WERI-Rb-1 (cell line): Measurements from ENCODE around the gene ADIRF.

Source experiments
- DNase-seq: peaks from one replicate; pipeline ENCODE4 v3.0.0-alpha.2; 2020
- H3K27ac ChIP-seq: fragments of 250-450 bp; sonication (Bioruptor Pico); 2 replicates; pipeline ENCODE4 v1.5.1; 2020; ENCODE audit warnings: mild to moderate bottlenecking, moderate library complexity
- H3K27me3 ChIP-seq: fragments of 250-450 bp; sonication (Bioruptor Pico); 2 replicates; pipeline ENCODE4 v1.5.1; 2021; ENCODE audit warnings: mild to moderate bottlenecking, low read depth, moderate library complexity; ENCODE audit not compliant: insufficient read depth, severe bottlenecking
- H3K36me3 ChIP-seq: fragments of 250-450 bp; sonication (Bioruptor Pico); 2 replicates; pipeline ENCODE4 v1.5.1; 2020; ENCODE audit warnings: mild to moderate bottlenecking, moderate library complexity
- H3K4me3 ChIP-seq: 2 replicates; pipeline ENCODE4 v1.5.1; 2011; ENCODE audit warnings: low read depth, mild to moderate bottlenecking, control low read depth, low read length
- H3K9me3 ChIP-seq: fragments of 250-450 bp; sonication (Bioruptor Pico); 2 replicates; pipeline ENCODE4 v1.5.1; 2021; ENCODE audit warnings: mild to moderate bottlenecking, moderate library complexity; ENCODE audit not compliant: severe bottlenecking
- TF ChIP-seq, protein P1 (sequence below): IDR thresholded peaks from 2 replicates; pipeline ENCODE4 v1.5.1; 2011; ENCODE audit warnings: low read depth, mild to moderate bottlenecking, control low read depth, inconsistent platforms, low read length

ADIRF gene

DNA sequence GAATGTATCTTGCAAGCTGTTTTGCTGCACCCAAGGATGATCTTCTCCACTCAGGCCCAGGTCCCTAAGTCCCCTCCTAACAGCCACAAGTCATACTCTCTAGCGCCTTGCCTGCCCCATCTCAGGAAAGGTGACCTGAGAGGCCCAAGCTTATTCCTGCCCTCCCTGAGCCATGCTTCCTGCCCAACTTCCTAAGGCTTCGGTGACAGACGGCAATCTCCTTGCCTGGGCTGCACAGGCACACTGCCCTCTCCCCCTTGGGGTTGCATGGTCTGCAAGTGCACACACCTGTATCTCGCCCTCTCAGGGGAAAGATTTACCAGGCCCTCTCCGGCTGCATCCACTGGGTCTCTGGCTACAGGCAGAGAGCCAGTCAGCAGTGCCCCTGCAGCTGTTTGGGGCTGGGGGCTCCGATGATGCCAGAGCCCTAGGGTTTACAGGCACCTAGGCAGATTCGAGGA lies 771 bp upstream of the ADIRF start:
- TF ChIP-seq, protein P1, sequence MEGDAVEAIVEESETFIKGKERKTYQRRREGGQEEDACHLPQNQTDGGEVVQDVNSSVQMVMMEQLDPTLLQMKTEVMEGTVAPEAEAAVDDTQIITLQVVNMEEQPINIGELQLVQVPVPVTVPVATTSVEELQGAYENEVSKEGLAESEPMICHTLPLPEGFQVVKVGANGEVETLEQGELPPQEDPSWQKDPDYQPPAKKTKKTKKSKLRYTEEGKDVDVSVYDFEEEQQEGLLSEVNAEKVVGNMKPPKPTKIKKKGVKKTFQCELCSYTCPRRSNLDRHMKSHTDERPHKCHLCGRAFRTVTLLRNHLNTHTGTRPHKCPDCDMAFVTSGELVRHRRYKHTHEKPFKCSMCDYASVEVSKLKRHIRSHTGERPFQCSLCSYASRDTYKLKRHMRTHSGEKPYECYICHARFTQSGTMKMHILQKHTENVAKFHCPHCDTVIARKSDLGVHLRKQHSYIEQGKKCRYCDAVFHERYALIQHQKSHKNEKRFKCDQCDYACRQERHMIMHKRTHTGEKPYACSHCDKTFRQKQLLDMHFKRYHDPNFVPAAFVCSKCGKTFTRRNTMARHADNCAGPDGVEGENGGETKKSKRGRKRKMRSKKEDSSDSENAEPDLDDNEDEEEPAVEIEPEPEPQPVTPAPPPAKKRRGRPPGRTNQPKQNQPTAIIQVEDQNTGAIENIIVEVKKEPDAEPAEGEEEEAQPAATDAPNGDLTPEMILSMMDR, result no peak
- Histone ChIP-seq H3K9me3 (no peaks in the 10 kb centered on the region), H3K4me3 (no peak overlapping the region), H3K27ac (no peak overlapping the region; the same call in 1 of the 2 replicates), H3K27me3 (no peaks in the 10 kb centered on the region), H3K36me3 (no peaks in the 10 kb centered on the region)
- no peak for DNase-seq

DNA sequence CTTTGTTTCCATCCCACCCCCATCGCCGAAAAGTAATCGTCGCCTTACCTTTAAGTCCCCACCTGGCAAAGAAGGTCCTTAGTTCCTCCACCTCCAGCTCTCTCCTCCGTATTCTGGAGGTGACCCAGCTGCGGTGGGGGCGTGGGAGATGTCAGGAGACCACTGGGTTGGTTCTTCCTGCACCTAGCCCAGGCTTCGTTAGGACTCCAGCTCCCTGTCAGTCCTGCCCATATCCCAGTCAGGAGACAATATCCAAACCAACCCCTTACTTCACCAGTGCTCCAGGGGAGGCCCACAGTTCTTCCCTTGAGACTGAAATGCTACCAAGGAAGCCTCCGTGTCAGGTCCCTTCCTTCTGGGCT lies 693 bp downstream of the ADIRF start:
- DNase-seq, result no peak
- Histone ChIP-seq H3K27me3 (no peaks in the 10 kb centered on the region), H3K4me3 (no peak overlapping the region), H3K9me3 (no peaks in the 10 kb centered on the region), H3K27ac (no peak overlapping the region), H3K36me3 (no peaks in the 10 kb centered on the region)
- TF ChIP-seq, protein P1, result no peak

DNA sequence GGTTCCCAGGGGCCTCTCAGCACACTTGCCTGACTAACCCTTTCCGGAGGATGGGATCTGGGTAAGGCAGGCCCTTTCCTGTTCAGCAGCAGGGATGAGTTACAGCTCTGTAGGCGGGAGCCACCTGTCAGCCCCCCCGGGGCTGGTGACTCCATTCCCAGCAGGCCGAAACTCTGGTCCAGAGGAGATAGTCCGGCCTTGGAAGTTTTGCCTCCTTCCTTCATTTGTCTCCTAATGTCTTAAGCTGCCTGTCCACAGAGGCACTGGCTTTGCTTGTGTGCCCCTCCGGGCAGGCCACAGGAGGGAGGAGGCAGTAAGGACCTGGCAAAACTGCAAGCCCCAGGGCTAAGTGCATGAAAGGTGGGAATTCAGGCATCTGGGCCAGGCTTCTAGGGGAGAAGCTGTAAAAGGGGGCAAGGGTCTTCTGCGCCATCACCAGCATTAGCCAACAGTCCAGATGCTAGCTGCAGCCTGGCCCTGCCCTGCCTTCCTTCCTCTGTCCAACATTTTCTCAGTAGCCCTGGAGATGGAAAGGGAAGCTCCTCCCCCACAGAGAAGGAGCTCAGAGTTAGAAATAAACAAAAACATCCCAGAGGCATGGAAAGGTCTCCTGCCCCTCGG lies 1.2 kb downstream of the ADIRF start:
- TF ChIP-seq, protein P1, result no peak
- Histone ChIP-seq H3K27ac (no peak overlapping the region), H3K36me3 (no peaks in the 10 kb centered on the region), H3K27me3 (no peaks in the 10 kb centered on the region), H3K4me3 (no peak overlapping the region), H3K9me3 (no peaks in the 10 kb centered on the region)
- DNase-seq, result no peak

DNA sequence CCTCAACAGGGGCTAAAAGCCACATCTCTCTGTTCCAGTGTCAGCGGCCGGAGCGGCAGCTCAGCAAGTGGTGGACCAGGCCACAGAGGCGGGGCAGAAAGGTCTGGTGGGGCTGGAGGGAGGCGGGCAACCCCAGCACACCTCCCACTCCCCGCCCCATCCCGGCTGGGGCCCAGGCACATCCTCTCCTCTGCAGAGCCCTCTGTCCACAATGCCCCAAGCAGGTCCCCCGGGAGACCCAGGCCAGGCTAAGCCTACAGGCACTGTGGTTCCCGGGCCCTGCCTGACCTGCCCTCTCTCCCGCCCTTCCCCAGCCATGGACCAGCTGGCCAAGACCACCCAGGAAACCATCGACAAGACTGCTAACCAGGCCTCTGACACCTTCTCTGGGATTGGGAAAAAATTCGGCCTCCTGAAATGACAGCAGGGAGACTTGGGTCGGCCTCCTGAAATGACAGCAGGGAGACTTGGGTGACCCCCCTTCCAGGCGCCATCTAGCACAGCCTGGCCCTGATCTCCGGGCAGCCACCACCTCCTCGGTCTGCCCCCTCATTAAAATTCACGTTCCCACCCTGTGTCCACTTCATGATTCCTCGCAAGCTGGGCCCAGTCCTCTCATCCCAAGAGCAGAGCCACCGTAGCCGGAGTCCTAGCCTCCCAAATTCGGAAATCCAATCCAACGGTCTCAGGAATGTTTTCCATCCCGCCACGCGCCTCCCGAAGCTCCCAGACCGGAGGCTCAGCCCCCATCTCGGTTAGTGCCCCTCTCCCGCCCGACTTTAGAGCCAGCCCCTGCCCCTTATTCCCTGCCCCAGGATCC lies 2.1 kb downstream of the ADIRF start:
- no peak for DNase-seq
- Histone ChIP-seq H3K4me3 (no peak overlapping the region), H3K27me3 (no peaks in the 10 kb centered on the region), H3K27ac (no peak overlapping the region), H3K36me3 (no peaks in the 10 kb centered on the region), H3K9me3 (no peaks in the 10 kb centered on the region)
- TF ChIP-seq, protein P1, result no peak

DNA sequence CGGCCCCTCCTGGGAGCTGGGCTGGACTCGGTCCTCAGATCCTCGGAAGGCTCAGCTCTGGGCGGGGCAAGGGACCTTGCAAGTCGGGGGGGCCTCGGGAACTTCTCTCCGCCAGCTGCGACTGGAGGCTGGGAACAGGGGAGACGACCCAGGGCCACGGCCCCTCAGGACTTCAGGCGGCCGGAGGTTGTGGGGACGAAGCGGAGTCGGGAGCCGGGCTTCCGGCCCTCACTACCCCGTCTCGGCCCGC lies 2.6 kb downstream of the ADIRF start:
- no peaks in the 10 kb centered on the region for H3K27me3 ChIP-seq
- H3K36me3 ChIP-seq, result no peaks in the 10 kb centered on the region
- no peaks in the 10 kb centered on the region for H3K9me3 ChIP-seq
- TF ChIP-seq, protein P1, result no peak
- no peak overlapping the region for H3K4me3 ChIP-seq
- DNase-seq, result no peak
- no peak overlapping the region for H3K27ac ChIP-seq
